Activated CD8-positive, alpha-beta memory T cell treated with anti-CD3 and anti-CD28 coated beads for 36 hours (primary cell): ENCODE measurements around the gene TSPYL6. TPM values are rescaled to one million over a fixed set of nuclear protein-coding genes. Genes with fewer than 3 reads are reported as not detected.

ENCODE experiments used
- CTCF ChIA-PET: fragments of 350-600 bp; sonication (Branson Sonifier 250); formaldehyde crosslinking; loops from one replicate; lab custom pipeline; 2021; ENCODE audit warnings: antibody characterized with exemption; lab: Charles Lee
- POLR2A ChIA-PET: fragments of 350-600 bp; sonication (Branson Sonifier 250); formaldehyde crosslinking; loops from one replicate; lab custom pipeline; 2021; ENCODE audit warnings: antibody characterized with exemption; lab: Charles Lee
- total RNA-seq, 2 experiments: library from RNA; stranded (reverse); gene quantifications; one replicate each; pipeline ENCODE4 v1.2.3, GENCODE V29; 2021

TSPYL6 gene
- total RNA-seq, 2 experiments from 2014 or later: not detected

- POLR2A ChIA-PET: no interaction called here
- CTCF ChIA-PET: interaction anchor here (0.6 kb wide), 1 partner anchor 101 kb away, joined by 3 read pairs; no protein-coding TSS in a partner anchor
Measured at GRCh38 chr2:54208364-54209240, 47.4 kb downstream of the TSPYL6 start.

DNA sequence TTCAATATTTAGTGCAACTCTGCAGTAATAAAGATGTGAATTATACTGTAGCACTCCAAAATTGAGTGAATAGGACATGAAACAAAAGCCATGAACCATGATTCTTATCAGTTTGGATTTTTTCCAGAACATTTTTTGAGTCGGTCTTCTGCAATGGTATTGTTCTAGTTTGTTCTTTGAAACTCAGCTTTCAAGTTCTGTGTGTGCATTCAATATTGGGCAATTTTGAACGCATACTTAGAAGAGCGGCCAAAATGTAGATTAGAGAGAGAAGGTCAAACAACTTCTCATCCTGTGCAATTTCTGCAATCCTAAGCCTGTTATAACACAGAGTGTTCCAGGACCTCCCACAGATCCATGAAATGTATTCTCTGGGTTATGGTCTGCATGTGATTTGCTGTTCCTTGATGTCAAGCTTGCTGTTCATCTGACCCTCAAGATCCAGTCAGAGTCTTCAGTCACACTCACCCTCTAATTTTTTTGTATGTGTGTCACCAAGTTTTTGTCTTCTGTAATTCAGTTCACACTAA lies 48.3 kb downstream of the TSPYL6 start:
- POLR2A ChIA-PET: no interaction called here

DNA sequence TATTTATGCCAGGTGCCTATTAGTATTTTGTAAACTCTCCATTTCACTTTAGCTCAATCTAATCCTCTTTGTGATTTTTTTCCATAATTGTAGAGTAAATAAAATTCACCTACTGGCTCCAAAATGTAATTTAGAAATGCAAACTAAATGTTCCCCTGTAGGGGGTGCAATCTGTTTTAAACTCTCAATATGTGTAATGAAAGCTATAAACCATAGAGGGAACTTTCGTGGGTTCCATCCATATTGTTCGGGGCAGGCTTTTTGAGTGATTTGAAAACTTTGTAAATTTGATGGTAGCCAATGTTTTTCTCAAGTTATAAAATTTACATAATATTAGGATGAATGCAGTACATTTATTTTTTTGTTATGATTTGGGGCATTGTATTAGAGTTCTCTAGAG lies 49.4 kb downstream of the TSPYL6 start:
- ChIA-PET POLR2A (interaction anchor here (0.5 kb wide), 1 partner anchor 11 kb away, joined by 3 read pairs; no protein-coding TSS in a partner anchor), CTCF (interaction anchor here (1.0 kb wide), 1 partner anchor 497 kb away, joined by 3 read pairs; no protein-coding TSS in a partner anchor)

More for the DNA sequence above, 48.3 kb downstream of the TSPYL6 start:
- CTCF ChIA-PET: no interaction called here

- CTCF ChIA-PET: interaction anchor here (0.6 kb wide), 1 partner anchor 28 kb away, joined by 3 read pairs; no protein-coding TSS in a partner anchor
- POLR2A ChIA-PET: no interaction called here
Measured at GRCh38 chr2:54204476-54204875, 51.6 kb downstream of the TSPYL6 start.

Other genes with a start within 250 kb of the TSPYL6 start
- gene ACYP2, start 140.6 kb downstream of the TSPYL6 start, total RNA-seq: 1 to 10 TPM; 6.5 to 7.6 TPM
- 10 to 100 TPM; 42.1 to 42.5 TPM for gene SPTBN1, start 200.1 kb upstream of the TSPYL6 start, total RNA-seq